ENCODE measurements around the gene STRIP2. TPM values are rescaled to one million over a fixed set of nuclear protein-coding genes. Genes with fewer than 3 reads are reported as not detected.

STRIP2 gene
- total and polyA plus RNA-seq, 2 of the 13 experiments (the other 11 are each of a cell fraction or from before 2014, with no cell fraction given): 3.9 to 8.2 TPM

DNA sequence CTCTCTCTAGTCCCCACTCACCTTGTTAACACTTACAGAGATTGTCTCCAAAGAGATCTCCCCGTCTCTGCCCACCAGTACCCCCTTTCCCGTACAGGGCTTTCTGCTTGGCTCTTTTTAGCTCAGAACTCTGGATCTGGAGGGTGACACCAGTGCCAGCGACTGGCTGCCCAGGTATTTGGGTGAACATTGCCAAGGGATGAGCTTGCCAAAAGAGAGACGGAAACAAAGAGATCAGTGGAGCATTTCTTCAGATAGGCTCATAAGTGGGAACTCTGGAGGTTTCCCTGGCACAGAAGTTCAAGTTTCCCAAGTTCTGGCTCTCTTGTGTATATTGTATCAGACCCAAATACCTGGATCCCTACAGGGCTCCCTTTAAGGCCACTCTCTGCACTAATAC is 30.0 kb downstream of the STRIP2 start (continued):
- TF ChIP-seq ZBTB37 (CRISPR knock-in tag; IDR thresholded peaks at IDR 0.05) (no peak), FOXO4 (CRISPR knock-in tag; conservative IDR thresholded peaks at IDR 0.05) (no peak), IKZF4 (CRISPR knock-in tag; IDR thresholded peaks at IDR 0.05; ENCODE audit: borderline replicate concordance, low read depth, not compliant biosample characterization) (no peak)

DNA sequence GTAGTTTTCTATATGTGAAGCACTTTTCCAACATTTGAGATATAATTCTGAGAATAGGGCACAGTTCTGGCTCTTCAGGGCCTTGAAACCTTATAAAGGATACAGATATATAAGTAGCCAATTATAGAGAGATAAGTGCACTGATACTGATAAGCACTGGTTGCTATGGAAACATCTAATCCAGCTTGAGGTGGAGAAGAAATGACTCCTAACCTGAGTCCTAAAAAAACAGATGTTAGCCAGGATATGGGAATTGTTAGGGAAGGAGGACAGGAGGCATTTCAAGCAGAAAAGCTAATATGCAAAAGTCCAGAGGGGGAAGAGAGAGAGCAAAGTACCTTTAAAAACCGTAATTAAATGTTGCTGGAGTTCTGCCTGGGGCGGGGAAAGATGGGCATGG is 30.8 kb downstream of the STRIP2 start:
- no peaks in the 10 kb centered on the region for H3K27me3 ChIP-seq (ENCODE audit: control insufficient read depth in 1 of 2, insufficient read depth in 2 of 2, low read length in 2 of 2)
- no peak overlapping the region for H2AFZ ChIP-seq (ENCODE audit: low read length)
- no peak for DNase-seq (ENCODE audit: low spot score)
- no peak overlapping the region for H3K9ac ChIP-seq (ENCODE audit: insufficient read depth, low read depth, low read length)
- no TSS peak for BruUV-seq (replicated peaks)
- intact Hi-C loops (cut with micrococcal nuclease; ENCODE audit: unreplicated experiment) (no loop called here), in situ Hi-C loops (cut with HindIII; ENCODE audit: extremely low pct_ligation_motif_present, low pct_unique_long_range_greater_than_20kb) (no loop called here)
- no peak overlapping the region for H3K27ac ChIP-seq (ENCODE audit: extremely low read length, insufficient read depth, low read length)
- CTCF ChIA-PET (ENCODE audit: low intra/inter-chr PET ratio, low total read pairs): no interaction called here
- TF ChIP-seq NFIC (IDR thresholded peaks at IDR 0.05; ENCODE audit: low read length) (no peak), RFX1 (IDR thresholded peaks at IDR 0.05) (peak; percentile 15; the same call in 1 of the 2 replicates), CHD2 (IDR thresholded peaks at IDR 0.05; ENCODE audit: low read depth, low read length) (no peak)
- no peaks in the 10 kb centered on the region for H3K9me3 ChIP-seq (ENCODE audit: low read length)
- no peak overlapping the region for H3K4me3 ChIP-seq (replicated peaks in 1 of 3; ENCODE audit: insufficient read depth in 1 of 3, low read depth in 2 of 3, low read length in 3 of 3)
- no peak for ATAC-seq
- 79% methylated on average over 2 of the region's 2 CpGs for WGBS (ENCODE audit: low lambda C conversion rate)
- POLR2A ChIA-PET: no interaction called here
- H3K4me1 ChIP-seq (ENCODE audit: insufficient read depth, low read length): no peaks in the 10 kb centered on the region
- H4K20me1 ChIP-seq (ENCODE audit: insufficient read depth, low read length): no peaks in the 10 kb centered on the region
- peaks cover 2 to 13% of the 10 kb centered on the region in 2 experiments; a peak in 3 of 5 replicates for H3K36me3 ChIP-seq (replicated peaks in 1 of 2; ENCODE audit: control insufficient read depth in 1 of 2, insufficient read depth in 2 of 2, low read length in 2 of 2)
- no peak overlapping the region for H3K4me2 ChIP-seq (ENCODE audit: low read depth, low read length)
- FAIRE-seq: no peak
- H3K79me2 ChIP-seq (ENCODE audit: insufficient read depth, low read length): no peaks in the 10 kb centered on the region
